ENCODE measurements around the gene APC2.

DNA sequence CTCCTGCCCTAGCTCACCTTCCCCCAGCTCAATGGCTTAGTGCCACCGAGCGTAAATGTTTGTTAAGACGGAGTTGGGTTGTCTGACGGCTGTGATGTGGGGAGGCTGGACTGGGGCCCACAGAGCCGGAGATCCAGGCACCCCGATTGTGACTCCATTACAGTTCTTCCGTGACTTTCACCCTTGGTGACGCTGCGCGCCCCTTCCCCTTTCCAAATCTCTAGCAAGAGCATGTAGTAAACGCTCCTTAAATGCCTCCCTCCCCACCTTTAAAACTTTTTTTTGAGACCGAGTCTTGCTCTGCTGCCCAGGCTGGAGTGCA lies 41.9 kb downstream of the APC2 start:
- TF ChIP-seq GATA3 (IDR thresholded peaks at IDR 0.05; ENCODE audit: low read depth, low read length) (no peak), GATA2 (IDR thresholded peaks at IDR 0.05; ENCODE audit: low read depth, low read length) (no peak)

All from SH-SY5Y (cell line).